K562 (cell line): Measurements from ENCODE around the gene SKOR1. TPM values are rescaled to one million over a fixed set of nuclear protein-coding genes. Genes with fewer than 3 reads are reported as not detected.

ENCODE experiments used
- ATAC-seq: fragments of 200-7000 bp; cut with Tn5 transposase; 3 replicates; pipeline ENCODE4 v1.9.1; 2020; ENCODE audit warnings: moderate library complexity
- BruUV-seq: library from RNA; stranded (reverse); fragments of 400-500 nt; replicated peaks from 2 replicates; lab custom pipeline; 2021; lab: Mats Ljungman, UMichigan
- CTCF ChIA-PET: fragments of 300-600 bp; formaldehyde crosslinking; extraction: SDS; loops from one replicate; lab custom pipeline; 2021; ENCODE audit warnings: low intra/inter-chr PET ratio; lab: Yijun Ruan, JAX
- POLR2A ChIA-PET: fragments of 300-600, 350-650 bp; sonication (Branson Sonifier 250); formaldehyde crosslinking; extraction: SDS; loops from one replicate; lab custom pipeline; 2021; ENCODE audit warnings: antibody characterized with exemption, inconsistent platforms; lab: Yijun Ruan, JAX
- DNase-seq, 4 experiments: peaks; one replicate each; pipeline versions ENCODE4 v3.0.0 to v3.0.0-alpha.2; 2011 to 2018; ENCODE audit warnings: low spot score in 3 of 4, mixed read lengths in 3 of 4; ENCODE audit errors: extremely low read depth in 1 of 4
- FAIRE-seq: peaks from 2 replicates; lab custom pipeline; 2011; peaks lifted over from hg19 to GRCh38; lab: Jason Lieb, UNC
- H2AFZ ChIP-seq: 2 replicates; pipeline ENCODE4 v1.6.0; 2011; ENCODE audit warnings: low read depth, low read length, control low read depth, inconsistent platforms
- H3K27ac ChIP-seq: fragments of 200-600 bp; 3 replicates; pipeline ENCODE4 v1.8.0; 2011; ENCODE audit warnings: low read depth, mild to moderate bottlenecking, control low read depth, inconsistent platforms, low read length, moderate library complexity, mixed read lengths; ENCODE audit errors: extremely low read depth
- H3K27me3 ChIP-seq, 2 experiments: fragments of 300-600 bp in 1 of 2; 2 replicates in 1 of 2; 3 replicates in 1 of 2; pipeline versions ENCODE4 v1.6.0 to v1.8.0; 2011; ENCODE audit warnings: inconsistent platforms in 2 of 2, low read length in 2 of 2, mild to moderate bottlenecking in 1 of 2, mixed read lengths in 1 of 2, moderate library complexity in 1 of 2; ENCODE audit not compliant: control insufficient read depth in 2 of 2, insufficient read depth in 2 of 2
- H3K36me3 ChIP-seq: fragments of 300-600 bp; 3 replicates; pipeline ENCODE4 v1.8.0; 2011; ENCODE audit warnings: mild to moderate bottlenecking, low read length, inconsistent platforms; ENCODE audit not compliant: control insufficient read depth, insufficient read depth
- H3K4me1 ChIP-seq, 2 experiments: fragments of 200-600 bp in 1 of 2; replicated peaks in 1 of 2; 2 replicates in 1 of 2; 3 replicates in 1 of 2; pipeline versions ENCODE4 v1.5.1 to v1.8.0; 2011; ENCODE audit warnings: inconsistent platforms in 2 of 2, low read length in 2 of 2, mild to moderate bottlenecking in 1 of 2, mixed read lengths in 1 of 2, moderate library complexity in 1 of 2; ENCODE audit not compliant: control insufficient read depth in 2 of 2, insufficient read depth in 2 of 2
- H3K4me2 ChIP-seq: 2 replicates; pipeline ENCODE4 v1.6.1; 2011; ENCODE audit warnings: low read length, control low read depth, inconsistent platforms, mixed read lengths; ENCODE audit not compliant: insufficient read depth
- H3K4me3 ChIP-seq: fragments of 200-600 bp; sonication (generic), shearing (Covaris generic); 2 replicates; pipeline ENCODE4 v1.5.1; 2016; ENCODE audit warnings: control low read depth, inconsistent platforms
- H3K79me2 ChIP-seq: fragments of 200-600 bp; 3 replicates; pipeline ENCODE4 v1.8.0; 2011; ENCODE audit warnings: low read length, inconsistent platforms; ENCODE audit not compliant: control insufficient read depth, insufficient read depth
- H3K9ac ChIP-seq, 2 experiments: 2 replicates each; pipeline versions ENCODE4 v1.6.0 to v1.6.1; 2011; ENCODE audit warnings: low read depth in 2 of 2, low read length in 2 of 2, control low read depth in 1 of 2, inconsistent platforms in 1 of 2, mild to moderate bottlenecking in 1 of 2, mixed read lengths in 1 of 2; ENCODE audit not compliant: insufficient read depth in 1 of 2
- H3K9me1 ChIP-seq: one replicate; pipeline ENCODE4 v1.6.0; 2011; ENCODE audit warnings: inconsistent platforms, mild to moderate bottlenecking, low read length, moderate library complexity; ENCODE audit not compliant: control insufficient read depth, insufficient read depth
- H3K9me3 ChIP-seq: replicated peaks from 2 replicates; pipeline ENCODE4 v1.5.1; 2011; ENCODE audit warnings: low read depth, low read length, inconsistent platforms; ENCODE audit not compliant: control insufficient read depth, insufficient read depth
- H4K20me1 ChIP-seq: replicated peaks from 2 replicates; pipeline ENCODE4 v1.6.1; 2011; ENCODE audit warnings: low read length, inconsistent platforms, mixed read lengths; ENCODE audit not compliant: control insufficient read depth, insufficient read depth
- ARHGAP35 ChIP-seq: fragments of 450-650 bp; IDR thresholded peaks from 2 replicates; pipeline ENCODE4 v1.6.1; 2018; ENCODE audit not compliant: partially characterized antibody
- ARID2 ChIP-seq: fragments of 450-650 bp; IDR thresholded peaks from 2 replicates; pipeline ENCODE4 v1.6.1; 2017; ENCODE audit warnings: antibody characterized with exemption, mild to moderate bottlenecking
- CC2D1A ChIP-seq: fragments of 450-650 bp; IDR thresholded peaks from 2 replicates; pipeline ENCODE4 v1.6.1; 2017; ENCODE audit warnings: mild to moderate bottlenecking
- IFI16 ChIP-seq: fragments of 250-450 bp; sonication (Bioruptor Pico); IDR thresholded peaks from 2 replicates; pipeline ENCODE4 v2.1.2; 2022; ENCODE audit warnings: mild to moderate bottlenecking, inconsistent platforms
- NCOR1 ChIP-seq: fragments of 450-650 bp; IDR thresholded peaks from 2 replicates; pipeline ENCODE4 v1.6.1; 2016; ENCODE audit warnings: mild to moderate bottlenecking, moderate library complexity
- NFE2L1 ChIP-seq: fragments of 450-650 bp; IDR thresholded peaks from 2 replicates; pipeline ENCODE4 v1.6.1; 2016; ENCODE audit warnings: missing genetic modification characterization, low read depth, mild to moderate bottlenecking, missing compliant biosample characterization, moderate library complexity, borderline replicate concordance
- NFYB ChIP-seq: IDR thresholded peaks from 2 replicates; pipeline ENCODE4 v1.6.1; 2011; ENCODE audit warnings: mild to moderate bottlenecking, moderate library complexity; ENCODE audit not compliant: insufficient read length; ENCODE audit errors: extremely low read depth
- PHF20 ChIP-seq: fragments of 450-650 bp; IDR thresholded peaks from 2 replicates; pipeline ENCODE4 v1.6.1; 2018; ENCODE audit not compliant: partially characterized antibody
- RCOR1 ChIP-seq, 2 experiments: IDR thresholded peaks; 2 replicates each; pipeline ENCODE4 v1.6.1; 2012; ENCODE audit warnings: low read depth in 2 of 2, low read length in 2 of 2, borderline replicate concordance in 1 of 2, improper control_type of control experiment in 1 of 2
- SIN3B ChIP-seq: fragments of 450-650 bp; IDR thresholded peaks from 2 replicates; pipeline ENCODE4 v1.6.1; 2017; ENCODE audit warnings: low read depth, mild to moderate bottlenecking, moderate library complexity
- SNRNP70 ChIP-seq: fragments of 200-400 bp; formaldehyde crosslinking; optimal IDR thresholded peaks from 2 replicates; pipeline ENCODE3; 2017; ENCODE audit warnings: low read depth, low read length
- SRSF7 ChIP-seq: fragments of 200-400 bp; formaldehyde crosslinking; optimal IDR thresholded peaks from 2 replicates; pipeline ENCODE3; 2017; ENCODE audit warnings: mild to moderate bottlenecking, low read depth, low read length
- ZBTB1 ChIP-seq: sonication (generic); formaldehyde crosslinking; IDR thresholded peaks from 2 replicates; pipeline ENCODE4 v1.8.1; 2023; ENCODE audit warnings: missing genetic modification reagents, low read depth, mild to moderate bottlenecking, borderline replicate concordance
- ZBTB8A ChIP-seq: fragments of 450-650 bp; IDR thresholded peaks from 2 replicates; pipeline ENCODE4 v1.6.1; 2018; ENCODE audit warnings: mild to moderate bottlenecking, moderate library complexity; ENCODE audit not compliant: partially characterized antibody
- ZNF184 ChIP-seq: sonication (generic); formaldehyde crosslinking; IDR thresholded peaks from 2 replicates; pipeline ENCODE4 v1.5.0; 2020; ENCODE audit warnings: missing genetic modification reagents
- ZNF282 ChIP-seq: sonication (generic); formaldehyde crosslinking; IDR thresholded peaks from 2 replicates; pipeline ENCODE4 v1.8.1; 2023; ENCODE audit warnings: missing genetic modification reagents
- ZNF324 ChIP-seq: fragments of 250-450 bp; sonication (Bioruptor Pico); IDR thresholded peaks from 2 replicates; pipeline ENCODE4 v1.4.0; 2020; ENCODE audit warnings: mild to moderate bottlenecking
- WGBS: fragments of 100-300 bp; shearing (Covaris generic); methylation state at CpG from one replicate; pipeline ENCODE4 v1.1.6; 2016; ENCODE audit warnings: low coverage, mixed read lengths; ENCODE audit not compliant: insufficient coverage; ENCODE audit errors: missing lambda C conversion rate; 5-methylcytosine and 5-hydroxymethylcytosine counted together
- in situ Hi-C: fragments of 300-500 bp; cut with MboI; formaldehyde crosslinking; loops from 4 replicates; pipeline ENCODE4 v1.15.0; 2018; ENCODE audit warnings: inconsistent platforms, mixed read lengths
- intact Hi-C: fragments of 100-400 bp; cut with micrococcal nuclease; formaldehyde crosslinking; loops from 2 replicates; pipeline ENCODE4 v1.14.2; 2022
- polyA plus RNA-seq, 8 experiments: library from polyadenylated mRNA; depleted of rRNA in 4 of 8; stranded (reverse) in 5 of 8; unstranded in 3 of 8; fragments of >200 nt; fragmentation: Nextera tagmentation in 2 of 8; fragmentation: Illumina TruSeq in 1 of 8; extraction: Ambion mirVana in 2 of 8; extraction: Trizol in 1 of 8; gene quantifications; 2 replicates each; pipeline versions ENCODE4 v1.2.1 to v1.2.3, GENCODE V29; 2011 to 2014; ENCODE audit warnings: inconsistent platforms in 1 of 8, missing spikeins in 1 of 8
- total RNA-seq, 7 experiments: library from RNA; depleted of rRNA in 6 of 7; stranded (reverse); fragments of >200 nt in 6 of 7; fragmentation: Illumina TruSeq in 2 of 7; extraction: Trizol in 2 of 7; gene quantifications; 2 replicates each; pipeline versions ENCODE4 v1.2.1 to v1.2.3, GENCODE V29; 2011 to 2021; ENCODE audit warnings: low replicate concordance in 1 of 7
- TF ChIP-seq, protein P1 (sequence below): fragments of 150-350 bp; conservative IDR thresholded peaks from 2 replicates; pipeline ENCODE4 v1.6.1; 2014; ENCODE audit warnings: low read length
- TF ChIP-seq, protein P2 (sequence below): fragments of 450-650 bp; IDR thresholded peaks from 2 replicates; pipeline ENCODE4 v1.6.1; 2014; ENCODE audit warnings: low read depth, mild to moderate bottlenecking, moderate library complexity, borderline replicate concordance
- TF ChIP-seq, protein P3 (sequence below): sonication (generic); formaldehyde crosslinking; IDR thresholded peaks from 2 replicates; pipeline ENCODE4 v1.8.1; 2023; ENCODE audit warnings: mild to moderate bottlenecking, missing genetic modification reagents, moderate library complexity

Gene SKOR1
- total and polyA plus RNA-seq, 9 of the 15 experiments (the other 6 are each of a cell fraction or from before 2014, with no cell fraction given) = 0.04 to 0.41 (median 0.09) TPM; not detected in 3

DNA sequence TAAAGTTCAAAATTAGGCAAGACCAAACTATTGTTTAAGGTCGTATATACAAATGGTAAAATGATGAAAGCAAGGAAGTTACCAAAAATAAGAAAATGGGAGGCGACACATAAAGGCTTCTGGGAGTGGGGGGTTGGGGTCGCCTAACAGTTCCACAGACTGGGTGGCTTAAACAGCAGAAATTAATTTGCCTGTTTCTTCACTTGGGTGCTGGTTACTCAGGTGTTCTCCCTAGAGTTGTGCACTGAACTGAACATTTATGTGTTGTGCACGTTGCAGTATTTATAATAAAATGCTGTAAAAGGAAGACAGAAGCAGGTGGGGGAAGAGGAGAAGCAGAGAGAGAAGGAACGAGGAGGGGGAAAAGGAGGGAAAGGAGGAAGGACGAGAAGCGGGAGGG is 25.0 kb downstream of the SKOR1 start:
- Histone ChIP-seq H3K9me3 (no peaks in the 10 kb centered on the region), H3K4me1 (peaks cover 10 to 13% of the 10 kb centered on the region in 2 experiments; a peak in 4 of 5 replicates), H3K9me1 (no peaks in the 10 kb centered on the region), H3K9ac (no peak overlapping the region), H3K4me2 (no peak overlapping the region), H3K79me2 (no peaks in the 10 kb centered on the region), H3K27me3 (no peaks in the 10 kb centered on the region), H3K27ac (no peak overlapping the region), H3K36me3 (no peaks in the 10 kb centered on the region), H2AFZ (no peak overlapping the region), H3K4me3 (no peak overlapping the region), H4K20me1 (no peaks in the 10 kb centered on the region)
- intact Hi-C loops (no loop called here), in situ Hi-C loops (no loop called here)
- TF ChIP-seq ZNF324 (CRISPR knock-in tag) = no peak
- TF ChIP-seq IFI16 (CRISPR knock-in tag) = no peak
- TF ChIP-seq ARID2 = no peak
- no peak for TF ChIP-seq NFYB
- no peak for TF ChIP-seq ZBTB1
- TF ChIP-seq PHF20 = no peak
- no peak for TF ChIP-seq SRSF7
- no peak for TF ChIP-seq NCOR1
- TF ChIP-seq, protein P1, sequence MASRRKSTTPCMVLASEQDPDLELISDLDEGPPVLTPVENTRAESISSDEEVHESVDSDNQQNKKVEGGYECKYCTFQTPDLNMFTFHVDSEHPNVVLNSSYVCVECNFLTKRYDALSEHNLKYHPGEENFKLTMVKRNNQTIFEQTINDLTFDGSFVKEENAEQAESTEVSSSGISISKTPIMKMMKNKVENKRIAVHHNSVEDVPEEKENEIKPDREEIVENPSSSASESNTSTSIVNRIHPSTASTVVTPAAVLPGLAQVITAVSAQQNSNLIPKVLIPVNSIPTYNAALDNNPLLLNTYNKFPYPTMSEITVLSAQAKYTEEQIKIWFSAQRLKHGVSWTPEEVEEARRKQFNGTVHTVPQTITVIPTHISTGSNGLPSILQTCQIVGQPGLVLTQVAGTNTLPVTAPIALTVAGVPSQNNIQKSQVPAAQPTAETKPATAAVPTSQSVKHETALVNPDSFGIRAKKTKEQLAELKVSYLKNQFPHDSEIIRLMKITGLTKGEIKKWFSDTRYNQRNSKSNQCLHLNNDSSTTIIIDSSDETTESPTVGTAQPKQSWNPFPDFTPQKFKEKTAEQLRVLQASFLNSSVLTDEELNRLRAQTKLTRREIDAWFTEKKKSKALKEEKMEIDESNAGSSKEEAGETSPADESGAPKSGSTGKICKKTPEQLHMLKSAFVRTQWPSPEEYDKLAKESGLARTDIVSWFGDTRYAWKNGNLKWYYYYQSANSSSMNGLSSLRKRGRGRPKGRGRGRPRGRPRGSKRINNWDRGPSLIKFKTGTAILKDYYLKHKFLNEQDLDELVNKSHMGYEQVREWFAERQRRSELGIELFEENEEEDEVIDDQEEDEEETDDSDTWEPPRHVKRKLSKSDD = no peak
- TF ChIP-seq, protein P2, sequence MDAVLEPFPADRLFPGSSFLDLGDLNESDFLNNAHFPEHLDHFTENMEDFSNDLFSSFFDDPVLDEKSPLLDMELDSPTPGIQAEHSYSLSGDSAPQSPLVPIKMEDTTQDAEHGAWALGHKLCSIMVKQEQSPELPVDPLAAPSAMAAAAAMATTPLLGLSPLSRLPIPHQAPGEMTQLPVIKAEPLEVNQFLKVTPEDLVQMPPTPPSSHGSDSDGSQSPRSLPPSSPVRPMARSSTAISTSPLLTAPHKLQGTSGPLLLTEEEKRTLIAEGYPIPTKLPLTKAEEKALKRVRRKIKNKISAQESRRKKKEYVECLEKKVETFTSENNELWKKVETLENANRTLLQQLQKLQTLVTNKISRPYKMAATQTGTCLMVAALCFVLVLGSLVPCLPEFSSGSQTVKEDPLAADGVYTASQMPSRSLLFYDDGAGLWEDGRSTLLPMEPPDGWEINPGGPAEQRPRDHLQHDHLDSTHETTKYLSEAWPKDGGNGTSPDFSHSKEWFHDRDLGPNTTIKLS = no peak
- TF ChIP-seq, protein P3, sequence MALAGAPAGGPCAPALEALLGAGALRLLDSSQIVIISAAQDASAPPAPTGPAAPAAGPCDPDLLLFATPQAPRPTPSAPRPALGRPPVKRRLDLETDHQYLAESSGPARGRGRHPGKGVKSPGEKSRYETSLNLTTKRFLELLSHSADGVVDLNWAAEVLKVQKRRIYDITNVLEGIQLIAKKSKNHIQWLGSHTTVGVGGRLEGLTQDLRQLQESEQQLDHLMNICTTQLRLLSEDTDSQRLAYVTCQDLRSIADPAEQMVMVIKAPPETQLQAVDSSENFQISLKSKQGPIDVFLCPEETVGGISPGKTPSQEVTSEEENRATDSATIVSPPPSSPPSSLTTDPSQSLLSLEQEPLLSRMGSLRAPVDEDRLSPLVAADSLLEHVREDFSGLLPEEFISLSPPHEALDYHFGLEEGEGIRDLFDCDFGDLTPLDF (CRISPR knock-in tag) = no peak
- no peak for TF ChIP-seq NFE2L1
- TF ChIP-seq RCOR1 (IDR thresholded peaks at IDR 0.05; ENCODE audit: borderline replicate concordance in 1 of 2, low read depth in 2 of 2, low read length in 2 of 2) = no peak
- TF ChIP-seq ZNF184 (CRISPR knock-in tag) = no peak
- no peak for TF ChIP-seq ARHGAP35
- no peak for TF ChIP-seq SNRNP70
- TF ChIP-seq CC2D1A = no peak
- no peak for TF ChIP-seq ZBTB8A
- TF ChIP-seq SIN3B = no peak
- no peak for TF ChIP-seq ZNF282 (CRISPR knock-in tag)
- DNase-seq = no peak
- BruUV-seq = no TSS peak
- ChIA-PET CTCF (no interaction called here), POLR2A (interaction anchor here (1.0 kb wide), 1 partner anchor 9 kb away, joined by 5 read pairs; no protein-coding TSS in a partner anchor)
- WGBS = 43% methylated on average over 7 of the region's 7 CpGs
- FAIRE-seq = no peak
- no peak for ATAC-seq
